GM12875 (cell line): ENCODE results near the gene SNAP47.

Experiments used
- H3K4me3 ChIP-seq: one replicate; pipeline ENCODE4 v1.5.1; 2011; ENCODE audit warnings: low read depth, low read length, control low read depth
- CTCF ChIP-seq: IDR thresholded peaks from 2 replicates; pipeline ENCODE4 v1.5.1; 2011; ENCODE audit warnings: low read depth, mild to moderate bottlenecking, control low read depth, inconsistent platforms, low read length, moderate library complexity, borderline replicate concordance; ENCODE audit not compliant: insufficient read depth

The SNAP47 gene

GRCh38 chr1:227797144-227797543 lies 61.9 kb downstream of the SNAP47 start:
- H3K4me3 ChIP-seq = no peak overlapping the region
- TF ChIP-seq CTCF = no peak

- no peak overlapping the region for H3K4me3 ChIP-seq
- no peak for TF ChIP-seq CTCF
Measured at GRCh38 chr1:227797625-227798024, 62.4 kb downstream of the SNAP47 start.

- H3K4me3 ChIP-seq = no peak overlapping the region
- no peak for TF ChIP-seq CTCF
Measured at GRCh38 chr1:227798078-227798802, 63.0 kb downstream of the SNAP47 start.

GRCh38 chr1:227799756-227800155 lies 64.5 kb downstream of the SNAP47 start:
- H3K4me3 ChIP-seq = no peak overlapping the region
- no peak for TF ChIP-seq CTCF

- TF ChIP-seq CTCF = no peak
- H3K4me3 ChIP-seq = no peak overlapping the region
Measured at GRCh38 chr1:227803933-227804332, 68.7 kb downstream of the SNAP47 start.

- no peak for TF ChIP-seq CTCF
- H3K4me3 ChIP-seq = no peak overlapping the region
Measured at GRCh38 chr1:227805606-227806197, 70.5 kb downstream of the SNAP47 start.

- TF ChIP-seq CTCF = no peak
- H3K4me3 ChIP-seq = no peak overlapping the region
Measured at GRCh38 chr1:227808566-227808965, 73.3 kb downstream of the SNAP47 start.
